Dedifferentiated amniotic fluid mesenchymal stem cell (primary cell): Measurements from ENCODE around the gene SGSM2.
"Not testable (repeated sequence)": the region's sequence is repeated elsewhere in the genome, so short reads cannot be mapped to it uniquely, and the experiment has no call there.

Source experiments
- DNase-seq: peaks from one replicate; pipeline ENCODE4 v3.0.0-alpha.2; 2016; ENCODE audit errors: extremely low spot score

SGSM2 gene

GRCh38 chr17:2336852-2337543 lies at the start of gene SGSM2:
Gene SGSM2 (plus strand): TSS chr17:2337501. CDS start chr17:2337689, 188 bp downstream.
- DNase-seq = peak; percentile 22

DNA sequence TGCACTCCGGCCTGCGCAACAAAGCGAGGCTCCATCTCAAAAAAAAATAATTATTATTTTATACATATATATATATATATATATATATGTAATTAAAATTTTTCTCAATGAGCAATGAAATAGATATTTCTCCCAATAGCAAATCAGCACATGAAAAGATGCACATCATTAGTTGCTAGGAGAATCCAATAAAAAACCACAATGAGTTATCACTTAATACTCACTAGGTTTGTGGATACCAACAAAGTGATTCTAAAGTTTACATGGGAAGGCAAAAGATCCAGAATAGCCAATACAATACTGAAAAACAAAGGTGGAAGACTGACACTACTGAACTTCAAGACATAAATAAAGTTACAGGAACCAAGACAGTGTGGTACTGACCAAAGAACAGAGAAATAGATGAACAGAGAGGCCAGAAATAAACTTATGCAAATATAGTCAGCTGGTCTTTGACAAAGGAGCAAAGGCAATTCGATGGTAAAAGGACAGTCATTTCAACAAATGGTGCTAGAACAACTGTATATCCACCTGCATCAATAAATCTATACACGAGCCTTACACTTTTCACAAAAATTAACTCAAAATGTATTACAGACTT lies 47.3 kb upstream of the SGSM2 start:
- no peak for DNase-seq

- DNase-seq = peak; percentile 26
Measured at GRCh38 chr17:2292100-2292499, 45.2 kb upstream of the SGSM2 start.

- DNase-seq = no peak
Measured at GRCh38 chr17:2295575-2295974, 41.7 kb upstream of the SGSM2 start.

GRCh38 chr17:2297023-2297422 lies 40.3 kb upstream of the SGSM2 start:
- DNase-seq = no peak

DNA sequence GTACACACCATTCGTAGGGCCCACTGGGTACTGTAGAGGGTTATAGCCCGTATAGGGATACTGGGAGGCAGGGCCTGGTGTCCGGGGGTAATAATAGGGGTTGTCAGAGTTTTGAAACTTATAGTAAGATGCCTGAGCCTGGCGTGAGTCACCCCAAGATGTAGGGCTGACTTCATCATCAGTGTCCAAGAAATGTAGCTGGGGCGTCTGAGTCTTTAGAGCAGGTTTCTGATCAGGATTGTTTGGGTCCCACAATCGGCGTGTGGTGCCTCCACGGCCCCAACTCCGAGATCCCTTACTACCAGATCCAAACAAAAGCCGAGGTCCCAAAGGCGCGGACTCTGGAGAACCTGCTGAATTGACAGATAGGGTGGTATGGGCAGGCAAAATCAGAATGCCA lies 38.2 kb upstream of the SGSM2 start:
- no peak for DNase-seq

- no peak for DNase-seq
Measured at GRCh38 chr17:2299756-2300155, 37.5 kb upstream of the SGSM2 start.

DNA sequence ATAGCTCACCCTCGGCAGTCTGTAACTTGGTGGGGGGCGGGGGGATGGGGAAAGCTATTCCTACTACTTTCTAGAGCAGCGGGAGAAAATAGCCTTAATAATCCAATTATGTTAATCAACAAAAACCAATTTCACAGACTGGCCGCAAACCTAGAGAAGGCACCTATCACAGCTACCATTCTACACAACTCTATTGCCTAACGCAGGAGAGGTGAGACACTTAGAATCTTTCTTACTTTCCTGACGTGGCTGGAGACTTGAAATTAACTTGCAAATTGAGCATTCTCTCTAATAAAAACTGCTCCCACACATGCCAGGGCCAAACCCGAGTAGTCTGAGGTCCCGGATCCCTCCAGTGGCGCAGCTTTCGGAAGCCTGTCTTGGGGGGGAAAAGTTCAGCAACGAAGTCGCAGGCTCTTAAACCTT lies 34.5 kb upstream of the SGSM2 start:
- DNase-seq = no peak

DNA sequence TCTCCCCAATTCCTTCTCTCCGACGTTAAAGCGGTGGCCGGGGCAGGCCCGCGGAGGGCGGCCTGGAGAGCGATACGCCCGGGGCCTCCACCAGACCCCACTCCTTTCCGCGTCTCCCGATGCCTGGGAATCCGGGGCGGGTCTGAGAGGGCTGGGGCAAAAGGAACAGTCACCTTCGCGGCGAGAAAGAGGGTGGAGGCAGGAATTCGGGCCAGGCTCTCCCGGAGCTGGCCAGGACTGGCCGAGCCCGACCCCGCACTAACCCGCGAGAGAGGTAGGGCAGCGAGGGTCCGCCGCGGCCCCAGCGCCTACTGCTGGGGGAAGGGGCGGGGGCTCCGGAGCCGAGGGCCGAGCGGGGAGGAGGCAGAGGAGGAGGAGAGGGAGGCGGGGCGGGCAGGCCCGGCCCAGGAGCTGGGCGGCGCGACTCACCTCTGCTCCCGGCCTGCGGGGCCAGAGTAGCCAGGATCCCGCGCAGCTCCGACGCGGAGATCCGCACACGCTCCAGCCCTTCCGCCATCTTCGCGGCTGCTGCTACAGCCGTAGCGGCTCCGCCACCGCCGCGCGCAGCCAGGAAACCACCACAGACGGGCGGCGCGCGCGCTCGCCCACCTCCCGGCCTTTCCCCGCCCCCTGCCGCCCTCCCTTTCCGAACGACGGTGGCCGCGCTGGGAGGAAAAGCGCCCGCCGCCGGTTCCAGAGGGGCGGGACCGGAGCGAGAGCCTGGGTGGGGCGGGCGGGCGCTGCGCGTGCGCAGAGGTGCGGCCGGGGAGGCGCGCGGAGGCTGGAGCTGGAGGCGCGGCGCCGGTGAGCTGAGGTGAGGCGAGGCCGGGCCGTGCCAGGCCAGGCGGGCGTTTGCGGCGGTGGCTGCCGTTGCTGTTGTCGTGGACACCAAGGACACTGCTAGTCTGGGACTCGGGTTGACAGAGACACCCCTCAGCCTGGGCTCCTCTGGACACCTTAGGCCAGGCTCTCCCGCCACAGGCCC lies 33.8 kb upstream of the SGSM2 start, which contains the start of the genes SMG6 and SRR:
Gene SMG6 (minus strand): TSS at position 582 of the 985 bp plus-strand sequence. CDS start 65 bp downstream, at position 517.
Gene SRR (plus strand): TSS at position 747 of the 985 bp plus-strand sequence. CDS start 11,611 bp downstream, outside the sequence.
- DNase-seq = peak; percentile 71

DNA sequence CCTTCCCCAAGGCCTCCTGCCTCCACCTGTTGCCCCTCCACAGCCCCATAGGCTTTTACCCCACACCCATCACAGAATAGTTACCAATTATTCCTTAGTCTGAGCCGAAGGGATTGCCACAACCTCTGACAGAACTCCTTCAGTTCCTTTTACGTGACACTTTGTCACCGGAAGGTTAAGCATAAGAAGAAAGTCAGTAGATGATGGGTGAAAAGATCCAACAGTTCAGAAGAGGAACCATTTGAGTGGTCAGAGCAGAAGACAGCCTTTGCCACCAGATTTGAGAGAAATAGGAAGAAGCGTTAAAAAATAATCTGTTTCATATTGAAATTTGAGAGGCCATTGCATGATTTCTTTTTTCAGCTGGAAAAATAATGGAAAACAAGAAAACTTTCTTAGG lies 32.4 kb upstream of the SGSM2 start:
- no peak for DNase-seq

DNA sequence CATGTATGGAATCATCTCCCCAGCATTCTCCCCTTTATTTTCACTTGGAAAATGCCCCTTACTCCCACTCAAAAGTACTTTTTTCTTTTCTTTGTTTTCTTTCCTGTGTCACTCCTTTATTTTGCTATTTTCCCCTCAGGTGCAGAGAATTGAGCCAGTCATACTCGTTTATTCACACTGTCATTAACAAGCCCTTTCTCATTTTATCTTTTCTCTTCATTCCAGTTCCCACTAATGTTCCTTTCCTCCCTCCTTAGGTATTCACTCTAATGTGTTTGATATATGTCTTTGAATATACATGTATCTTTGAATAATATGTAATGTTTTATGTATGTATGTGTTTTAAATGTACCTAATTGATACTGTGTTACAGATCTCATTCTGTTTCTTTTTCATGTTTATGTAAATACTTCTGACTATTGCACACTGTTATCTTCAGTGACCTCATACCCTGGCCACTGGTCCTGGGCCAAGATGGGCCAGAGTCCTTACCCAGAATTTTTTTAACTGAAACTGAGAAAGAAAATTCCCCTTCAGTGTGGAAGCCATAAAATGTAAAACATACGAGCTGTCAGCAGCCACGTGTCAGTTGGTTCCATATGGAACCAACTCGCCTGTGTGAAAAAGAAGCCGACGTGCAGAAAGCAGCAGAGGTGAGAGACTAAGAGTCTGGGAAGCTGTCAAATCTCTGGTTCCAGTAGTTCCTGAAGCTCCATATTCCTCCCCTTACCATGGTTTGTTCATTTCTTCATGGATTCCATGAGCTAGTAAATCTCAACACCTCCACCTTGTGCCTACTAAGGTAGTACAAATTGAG lies 27.8 kb upstream of the SGSM2 start:
- DNase-seq = no peak

DNA sequence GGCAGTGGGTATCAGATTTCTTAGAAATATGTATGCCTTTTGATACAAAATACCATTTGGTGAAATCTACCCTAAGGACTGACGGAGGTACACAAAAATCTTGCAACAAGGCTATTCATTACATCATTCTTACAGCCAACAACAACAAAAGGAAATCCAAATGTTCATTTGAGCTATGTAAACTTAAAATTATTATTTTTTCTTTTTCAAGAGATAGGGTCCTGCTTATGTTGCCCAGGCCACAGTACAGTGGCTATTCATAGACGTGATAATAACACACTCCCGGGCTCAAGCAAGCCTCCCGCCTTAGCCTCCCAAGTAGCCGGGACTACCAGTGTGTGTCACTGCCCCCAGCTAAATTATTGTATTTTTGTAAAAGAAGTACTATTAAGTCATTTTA lies 24.6 kb upstream of the SGSM2 start:
- peak; percentile 36 for DNase-seq

DNA sequence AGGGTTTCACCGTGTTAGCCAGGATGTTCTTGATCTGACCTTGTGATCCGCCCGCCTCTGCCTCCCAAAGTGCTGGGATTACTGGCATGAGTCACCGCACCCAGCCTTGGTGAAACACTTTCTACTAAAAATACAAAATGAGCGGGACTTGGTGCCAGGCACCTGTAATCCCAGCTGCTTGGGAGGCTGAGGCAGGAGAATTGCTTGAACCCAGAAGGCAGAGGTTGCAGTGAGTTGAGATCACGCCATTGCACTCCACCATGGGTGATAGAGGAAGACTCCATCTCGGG lies 20.4 kb upstream of the SGSM2 start:
- DNase-seq = not testable (repeated sequence)

DNA sequence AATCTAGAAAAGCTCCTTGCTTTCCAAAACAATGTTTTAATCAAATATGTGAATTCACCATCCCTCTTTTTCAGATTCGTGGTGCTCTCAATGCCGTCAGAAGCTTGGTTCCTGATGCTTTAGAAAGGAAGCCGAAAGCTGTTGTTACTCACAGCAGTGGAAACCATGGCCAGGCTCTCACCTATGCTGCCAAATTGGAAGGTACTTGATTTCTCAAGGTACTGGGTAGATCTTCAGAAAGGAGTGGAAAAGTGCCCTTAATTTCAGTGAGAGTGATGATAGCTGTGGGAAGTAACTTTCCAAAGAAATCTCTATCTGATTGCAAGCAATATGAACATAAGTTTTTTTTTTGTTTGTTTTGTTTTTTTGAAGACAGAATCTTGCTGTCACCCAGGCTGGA lies 19.5 kb upstream of the SGSM2 start:
- DNase-seq = no peak

DNA sequence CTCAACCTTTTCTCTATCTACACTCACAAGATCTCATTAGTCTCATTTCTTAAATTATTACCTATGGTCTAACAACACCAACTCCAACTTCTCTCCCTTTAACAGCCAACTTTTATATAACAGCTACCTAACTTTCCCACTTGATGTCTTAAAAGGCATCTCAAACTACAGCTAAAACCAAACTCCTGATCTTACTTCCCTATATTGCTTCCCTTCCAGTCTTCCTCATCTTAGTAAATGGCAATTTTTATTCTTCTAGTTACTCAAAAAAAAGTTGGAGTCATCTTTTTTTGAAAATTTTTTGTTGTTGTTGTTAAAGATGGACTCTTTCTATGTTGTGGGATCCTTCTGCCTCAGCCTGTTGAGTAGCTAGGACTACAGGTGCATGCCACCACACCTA lies 18.2 kb upstream of the SGSM2 start:
- no peak for DNase-seq

DNA sequence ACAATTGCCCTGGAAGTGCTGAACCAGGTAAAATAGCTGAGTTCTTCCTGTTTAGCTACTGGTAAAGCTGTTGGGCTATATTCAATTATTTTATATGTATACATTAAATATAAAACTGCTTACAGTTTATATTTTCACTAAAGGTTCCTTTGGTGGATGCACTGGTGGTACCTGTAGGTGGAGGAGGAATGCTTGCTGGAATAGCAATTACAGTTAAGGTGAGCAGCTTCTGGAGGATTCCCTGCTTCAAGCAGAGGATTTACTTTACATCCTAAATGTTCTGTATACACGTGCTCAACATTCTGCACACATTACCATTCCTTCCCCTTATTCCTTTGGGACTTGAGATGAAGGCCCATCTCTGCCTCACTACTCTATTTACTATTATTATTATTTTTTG lies 15.9 kb upstream of the SGSM2 start:
- DNase-seq = no peak

DNA sequence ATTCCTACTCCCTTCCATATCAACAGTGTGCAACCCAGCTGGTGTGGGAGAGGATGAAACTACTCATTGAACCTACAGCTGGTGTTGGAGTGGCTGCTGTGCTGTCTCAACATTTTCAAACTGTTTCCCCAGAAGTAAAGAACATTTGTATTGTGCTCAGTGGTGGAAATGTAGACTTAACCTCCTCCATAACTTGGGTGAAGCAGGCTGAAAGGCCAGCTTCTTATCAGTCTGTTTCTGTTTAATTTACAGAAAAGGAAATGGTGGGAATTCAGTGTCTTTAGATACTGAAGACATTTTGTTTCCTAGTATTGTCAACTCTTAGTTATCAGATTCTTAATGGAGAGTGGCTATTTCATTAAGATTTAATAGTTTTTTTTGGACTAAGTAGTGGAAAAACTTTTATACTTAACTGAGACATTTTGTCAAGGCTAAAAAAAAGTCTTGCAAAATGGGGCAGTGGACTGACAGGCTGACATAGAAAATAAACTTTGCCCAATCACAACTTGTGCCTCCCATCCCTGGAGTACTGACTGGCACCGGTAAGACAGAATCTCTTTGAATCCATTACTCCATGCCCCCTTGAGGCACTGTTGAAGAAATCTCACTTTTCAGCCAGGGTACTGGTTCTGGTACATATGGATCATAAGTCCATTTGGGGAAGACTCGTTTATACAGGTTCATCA lies 13.5 kb upstream of the SGSM2 start:
- DNase-seq = no peak

- DNase-seq = no peak
Measured at GRCh38 chr17:2331303-2331702, 6.0 kb upstream of the SGSM2 start.

GRCh38 chr17:2335726-2336214 lies 1.5 kb upstream of the SGSM2 start:
- DNase-seq = no peak

DNA sequence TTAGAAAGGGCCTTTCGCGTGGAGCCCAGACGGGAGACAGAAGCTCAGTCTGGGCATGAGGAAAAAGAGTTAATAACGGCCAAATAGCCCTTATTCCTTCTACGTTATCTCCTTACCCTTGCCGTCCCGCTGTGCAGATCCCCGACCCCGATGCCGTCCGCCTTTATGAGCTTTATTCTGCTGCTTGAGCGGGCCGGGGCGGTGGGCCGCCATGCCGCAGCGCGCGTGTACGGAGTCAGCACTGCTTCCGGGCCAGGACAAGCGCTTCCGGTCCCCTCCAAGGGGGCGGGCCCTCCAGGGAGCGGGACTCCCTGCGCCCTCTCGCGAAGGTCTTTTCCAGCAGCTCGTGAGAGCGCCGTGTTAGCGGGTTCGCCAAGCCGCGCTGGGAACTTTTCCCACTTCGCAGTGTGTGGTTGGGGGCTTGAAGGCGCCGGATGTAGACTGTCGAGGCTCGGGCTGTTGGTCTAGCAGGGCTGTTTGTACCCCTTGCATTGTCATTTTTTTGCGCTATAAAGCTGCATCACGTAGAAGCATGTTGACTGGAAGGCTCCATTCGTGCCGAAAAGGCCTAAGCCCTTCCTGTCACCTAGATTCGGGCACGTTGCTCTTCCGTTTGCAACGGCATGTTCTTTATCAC lies 968 bp upstream of the SGSM2 start, which contains the start of gene TSR1:
Gene TSR1 (minus strand): TSS at position 243 of the 637 bp plus-strand sequence. CDS start 30 bp downstream, at position 213.
- DNase-seq = peak; percentile 92
